HS-5 (cell line): ENCODE results near the gene NALCN.

ENCODE experiments used
- DNase-seq: peaks from one replicate; pipeline ENCODE4 v3.0.0-alpha.2; 2012; ENCODE audit warnings: low read depth

The NALCN gene

DNA sequence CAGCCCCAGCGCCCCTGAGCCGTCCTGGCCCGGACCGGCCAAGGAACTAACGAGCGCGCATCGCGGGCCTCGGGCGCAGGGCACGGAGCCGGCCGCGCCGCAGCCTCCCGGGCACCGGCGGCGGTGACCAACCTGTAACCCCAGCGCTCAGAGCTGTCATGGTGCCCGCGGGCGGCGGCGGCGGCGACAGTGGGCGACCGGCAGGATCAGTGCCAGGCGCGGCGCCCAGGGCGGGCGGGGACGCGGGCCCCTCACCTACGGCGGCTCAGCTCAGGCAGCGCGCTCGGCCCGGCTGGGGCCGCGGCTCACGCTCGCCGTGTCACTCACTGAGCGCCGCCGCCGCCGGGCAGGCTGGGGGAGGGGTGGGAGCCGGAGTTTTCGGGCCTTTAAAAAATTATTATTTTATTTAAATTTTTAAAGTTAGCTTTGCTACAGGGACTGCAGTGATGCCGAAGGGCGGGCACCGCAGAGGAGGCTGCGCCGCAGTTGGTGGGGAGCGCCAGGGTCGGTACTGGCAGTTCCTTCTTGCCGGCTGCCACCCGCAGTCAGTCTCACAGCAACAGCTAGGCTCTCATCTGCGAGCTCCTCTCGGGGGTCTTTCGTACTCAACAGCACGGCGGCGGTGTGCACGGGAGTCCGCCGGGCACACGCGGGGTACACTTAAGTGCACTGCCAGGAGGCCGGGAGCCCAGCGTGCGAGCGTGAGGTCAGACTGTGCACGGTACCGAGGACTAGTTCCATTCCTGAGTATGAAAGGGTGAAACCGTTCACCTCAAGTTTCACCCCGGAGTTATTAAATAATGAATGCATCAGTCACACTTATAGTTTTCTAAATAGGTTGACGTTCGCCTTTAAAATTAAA, at the start of gene NALCN:
Gene NALCN, minus strand, starts transcription at position 328 of the 862 bp plus-strand sequence. CDS start 17,382 bp downstream, outside the sequence.
- DNase-seq, result no peak

DNA sequence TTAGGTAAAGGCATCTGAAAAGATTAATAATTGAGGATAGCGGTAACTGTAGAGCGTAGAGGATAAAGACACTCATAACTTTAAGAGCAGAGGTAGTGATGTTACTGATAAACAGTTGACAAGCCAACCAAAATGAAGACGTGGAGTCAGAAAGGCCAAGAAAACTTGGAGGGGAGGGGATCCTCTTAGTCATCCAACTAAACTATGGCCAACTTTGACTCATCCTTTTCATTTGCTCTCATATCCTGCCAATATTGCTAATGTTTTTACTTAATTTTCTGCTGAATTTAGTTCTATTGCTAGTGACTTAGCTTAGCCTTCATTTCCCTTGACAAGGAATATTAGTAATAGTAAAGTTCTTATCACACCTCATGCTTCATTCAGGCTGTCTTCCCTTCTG, 49.6 kb upstream of the NALCN start:
- DNase-seq, result no peak

DNA sequence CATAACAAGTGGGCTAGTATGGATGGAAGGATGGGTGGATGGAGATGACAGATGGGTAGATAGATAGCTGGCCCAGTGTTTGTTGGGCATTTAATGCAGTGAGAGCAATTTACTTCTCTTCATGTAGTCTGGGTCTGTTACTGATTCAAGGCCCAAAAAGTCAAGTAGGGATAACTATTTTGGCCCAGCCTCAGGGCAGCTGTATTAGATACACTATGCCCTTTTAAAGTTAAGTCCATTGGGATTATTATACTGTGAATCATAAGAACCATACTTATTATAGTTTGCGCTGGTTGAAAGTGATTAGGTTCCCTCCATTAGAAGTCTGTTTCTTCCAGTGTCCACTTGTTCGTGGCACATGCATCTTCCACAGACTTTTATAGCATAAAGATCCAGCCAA, 40.9 kb upstream of the NALCN start:
- no peak for DNase-seq

DNA sequence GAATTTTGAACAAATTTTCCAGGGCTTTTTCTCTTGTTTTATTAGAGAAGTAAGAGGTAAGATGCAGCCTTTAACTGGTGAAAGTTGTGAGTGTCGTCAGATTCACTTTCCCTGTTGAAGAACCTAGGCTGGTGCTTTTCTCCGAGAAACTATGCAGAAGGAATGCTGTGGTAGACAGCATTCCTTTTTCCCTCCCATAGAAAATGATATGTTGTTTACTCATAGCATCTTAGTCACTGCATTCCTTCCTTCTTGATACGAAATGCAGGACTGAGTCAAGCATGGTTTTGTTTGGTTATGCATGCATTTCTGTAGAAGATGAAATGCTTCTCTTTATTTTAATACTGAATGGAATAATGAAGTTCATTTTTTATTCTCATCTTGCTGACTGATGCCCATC, 39.6 kb upstream of the NALCN start:
- peak; percentile 61 for DNase-seq

DNA sequence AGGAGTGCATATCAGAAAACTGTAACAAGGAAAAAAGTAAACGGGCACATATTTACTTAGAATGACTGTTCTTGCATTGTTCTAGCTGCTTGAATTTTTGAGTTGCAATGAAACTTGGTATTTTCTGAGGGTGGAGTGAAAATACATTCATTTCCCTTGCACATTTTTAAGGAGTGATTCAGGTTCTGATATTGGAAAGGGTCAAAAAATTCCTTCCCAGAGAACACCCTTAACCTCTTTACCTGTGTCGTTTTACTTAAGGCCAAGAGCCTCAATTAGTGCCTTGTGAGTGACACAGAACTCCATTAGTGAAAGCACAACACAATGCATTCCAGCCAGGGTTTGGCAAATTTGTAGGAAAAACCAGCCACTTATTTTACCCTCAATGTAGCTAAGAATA, 38.5 kb upstream of the NALCN start:
- no peak for DNase-seq

DNA sequence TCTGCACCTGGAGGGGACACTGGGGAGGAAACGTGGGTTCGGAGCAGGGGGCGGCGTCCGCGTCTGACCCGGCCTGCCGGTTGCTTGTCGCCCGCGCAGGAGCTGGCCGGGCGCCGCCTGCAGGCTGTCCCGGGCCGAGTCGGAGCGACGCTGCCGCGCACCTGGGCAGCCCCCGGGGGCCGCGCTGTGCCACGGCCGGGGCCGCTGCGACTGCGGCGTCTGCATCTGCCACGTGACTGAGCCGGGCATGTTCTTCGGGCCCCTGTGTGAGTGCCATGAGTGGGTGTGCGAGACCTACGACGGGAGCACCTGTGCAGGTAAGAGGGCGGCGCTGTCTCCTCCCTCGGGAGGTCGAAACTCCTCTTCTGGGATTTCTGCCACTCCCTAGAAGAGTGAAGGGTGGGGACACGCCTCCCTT, 37.5 kb upstream of the NALCN start:
- DNase-seq, result no peak

DNA sequence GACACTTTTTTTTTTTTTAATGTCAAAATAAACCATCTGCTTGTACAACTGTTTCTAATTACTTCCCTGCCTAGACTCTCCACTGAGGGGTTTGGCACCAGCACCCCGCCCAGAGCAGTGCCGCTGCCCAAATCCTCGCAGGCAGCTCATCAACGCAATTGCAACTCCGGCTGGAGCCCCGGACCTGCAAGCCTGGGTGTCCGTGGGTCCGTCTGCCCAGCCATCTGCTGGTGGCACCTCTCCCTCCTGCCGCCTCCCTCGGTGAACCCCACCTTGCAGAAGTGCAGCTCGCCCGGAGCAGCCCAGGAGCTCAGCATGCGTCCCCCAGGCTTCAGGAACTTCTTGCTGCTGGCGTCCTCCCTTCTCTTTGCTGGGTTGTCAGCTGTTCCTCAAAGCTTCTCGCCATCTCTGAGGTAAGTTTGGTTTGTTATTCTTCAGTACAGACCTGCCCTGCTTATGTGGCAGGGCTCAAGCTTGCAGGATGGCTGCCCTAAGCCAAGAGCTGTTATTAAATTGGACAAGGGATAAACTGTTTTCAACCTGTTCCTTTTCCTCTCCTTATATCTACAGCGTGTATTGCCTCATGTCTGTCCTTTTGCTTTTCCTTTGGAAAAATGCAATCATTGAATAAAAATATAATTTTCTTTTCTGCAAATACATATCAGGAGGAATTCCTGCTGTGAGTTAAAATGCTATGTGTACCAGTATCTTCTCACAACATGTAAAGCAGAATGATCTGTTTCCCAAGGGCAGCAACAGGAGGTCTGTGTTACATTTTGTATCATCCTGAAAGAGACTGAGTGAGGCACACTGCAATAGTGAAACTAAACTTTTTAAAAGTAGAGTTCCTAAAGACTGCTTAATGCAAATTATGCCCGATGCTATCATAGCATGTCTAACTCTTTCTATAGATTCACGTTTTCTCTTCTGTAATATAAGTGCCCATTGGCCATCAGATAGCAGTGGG, 36.5 kb upstream of the NALCN start, which contains the start of gene ITGBL1:
Gene ITGBL1, plus strand, starts transcription at position 157 of the 967 bp plus-strand sequence. Its CDS starts 159 bp downstream, at position 316.
- DNase-seq, result no peak

DNA sequence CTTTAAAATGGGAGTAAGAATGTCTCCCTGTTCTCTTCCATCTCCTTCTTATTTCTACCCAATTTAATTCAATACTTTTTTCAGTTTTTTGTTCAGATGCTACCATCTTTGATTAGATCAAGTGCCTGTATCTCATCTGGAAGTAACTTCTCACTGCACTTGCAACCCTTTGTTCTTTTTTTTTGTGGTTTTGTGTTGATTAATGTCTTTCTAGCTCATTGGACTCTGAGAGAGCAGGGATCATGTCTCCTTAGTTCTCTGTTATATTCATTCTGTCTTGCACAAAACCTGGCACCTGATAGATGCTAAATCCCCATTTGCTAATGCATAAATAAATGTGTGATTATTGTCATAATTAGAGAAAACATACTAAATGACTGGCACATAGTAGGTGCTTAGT, 35.3 kb upstream of the NALCN start:
- no peak for DNase-seq

DNA sequence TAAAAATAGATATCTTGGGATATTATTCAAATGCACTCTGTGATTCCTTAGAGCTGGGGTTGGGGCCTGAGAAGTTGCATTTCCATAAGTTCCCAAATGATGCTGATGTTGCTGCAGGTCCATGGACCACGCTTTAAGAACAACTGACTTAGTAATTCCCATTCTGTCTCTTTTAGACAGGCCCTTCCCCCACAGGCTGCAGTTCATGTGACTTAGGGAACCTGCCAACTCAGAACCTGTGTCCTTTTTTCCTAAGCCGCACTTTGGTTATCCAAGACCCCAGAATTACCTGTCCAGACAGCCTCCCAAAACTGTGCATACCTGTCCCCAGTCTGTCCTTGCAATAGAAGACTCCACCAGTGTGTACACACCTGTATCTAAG, 34.4 kb upstream of the NALCN start:
- DNase-seq, result no peak

DNA sequence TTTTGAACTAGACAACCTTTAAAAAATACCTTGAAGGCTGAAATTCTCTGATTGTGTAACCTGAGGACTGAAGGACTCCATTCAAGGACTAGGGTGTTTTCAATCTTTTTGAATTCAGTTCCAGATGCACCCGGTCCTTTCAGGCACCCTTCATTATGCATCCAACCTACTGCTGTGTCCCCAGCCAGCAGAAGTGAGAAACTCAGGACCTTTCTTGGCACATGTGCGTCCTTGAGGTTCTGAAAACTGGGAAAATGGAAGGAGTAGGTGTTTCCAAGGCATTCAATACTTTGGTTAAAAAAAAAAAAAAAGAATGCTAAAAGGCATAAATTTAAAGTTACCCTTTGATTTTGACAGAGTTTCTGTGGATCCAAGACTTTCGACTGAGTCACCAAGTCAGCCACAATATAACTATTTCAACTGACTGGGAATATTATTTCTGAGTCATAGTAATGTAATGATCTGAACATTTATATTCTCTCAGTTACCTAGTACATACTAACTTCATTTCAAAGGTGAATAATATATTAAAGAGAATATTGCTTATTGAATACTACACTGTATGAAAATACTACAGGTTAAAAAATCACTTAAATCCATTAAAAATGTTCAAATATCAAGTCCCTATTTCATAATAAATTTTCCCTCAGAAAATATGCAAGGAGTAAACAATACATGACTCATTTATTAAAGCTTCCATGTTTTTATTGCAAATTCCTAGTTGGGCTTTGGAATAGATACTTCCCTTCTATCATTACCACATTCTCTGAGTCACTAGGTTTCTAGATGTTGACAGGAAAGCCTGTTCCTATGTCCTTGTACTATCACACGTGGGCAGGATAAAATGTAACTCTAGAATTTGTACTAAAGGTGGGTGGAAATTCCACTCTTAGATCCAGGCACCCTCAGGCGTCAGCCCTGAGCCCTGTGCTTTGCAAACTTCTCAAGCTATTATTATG, 33.8 kb upstream of the NALCN start:
- peak; percentile 68 for DNase-seq

DNA sequence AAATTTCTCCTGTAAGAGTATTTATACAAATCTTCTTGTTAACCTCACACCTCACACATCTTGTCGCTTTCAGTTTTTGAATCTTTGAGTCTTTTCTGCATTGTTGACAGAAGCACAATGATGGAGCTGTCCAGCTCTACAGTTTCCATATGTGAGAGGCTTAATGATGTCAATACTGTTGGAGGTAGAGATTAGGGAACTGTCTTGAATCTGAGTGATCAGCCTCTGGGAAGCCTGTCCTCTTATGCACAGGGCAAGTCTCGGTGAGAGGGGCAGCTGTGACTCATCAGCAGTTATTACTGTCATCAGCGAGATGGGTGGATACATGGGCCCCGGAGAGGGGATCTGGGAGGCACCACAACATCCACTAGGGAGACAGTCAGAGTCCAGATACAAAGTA, 31.5 kb upstream of the NALCN start:
- DNase-seq, result no peak

DNA sequence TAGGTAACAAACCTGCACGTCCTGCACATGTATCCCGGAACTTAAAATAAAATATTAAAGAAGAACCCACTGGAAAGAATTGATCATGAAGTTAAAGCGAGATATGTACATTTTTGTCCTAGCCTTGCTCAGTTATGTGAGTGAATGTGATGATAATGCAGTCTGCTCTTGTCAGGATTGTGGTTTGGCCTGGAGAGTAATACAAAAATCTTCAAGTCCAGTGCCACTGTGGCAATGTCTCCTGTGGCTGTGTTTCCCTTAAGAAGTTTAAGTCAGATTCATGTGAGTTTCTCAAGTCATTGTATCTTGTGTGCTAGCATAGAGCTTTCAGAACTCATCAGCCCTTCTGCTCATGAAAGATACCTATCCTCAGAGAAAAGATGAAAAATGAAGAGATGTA, 18.2 kb upstream of the NALCN start:
- no peak for DNase-seq

DNA sequence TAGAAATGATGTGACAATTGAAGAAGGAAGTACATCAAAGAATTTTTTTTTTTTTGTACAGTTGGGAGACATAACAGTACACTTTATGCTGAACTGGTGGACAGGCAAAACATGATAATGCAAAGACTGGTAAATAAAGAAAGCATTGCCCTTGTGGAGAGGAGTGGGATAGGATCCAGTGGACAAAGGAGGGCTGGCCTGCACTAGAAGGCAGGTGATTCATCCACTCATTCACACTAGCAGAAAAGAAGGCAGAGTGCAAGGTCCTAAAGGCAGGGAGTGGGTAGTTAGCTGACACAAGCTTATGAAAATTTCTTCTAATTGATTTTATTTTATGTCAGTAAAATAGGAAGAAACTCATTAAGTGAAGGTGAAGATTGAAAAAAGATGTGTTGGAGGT, 17.6 kb upstream of the NALCN start:
- no peak for DNase-seq

DNA sequence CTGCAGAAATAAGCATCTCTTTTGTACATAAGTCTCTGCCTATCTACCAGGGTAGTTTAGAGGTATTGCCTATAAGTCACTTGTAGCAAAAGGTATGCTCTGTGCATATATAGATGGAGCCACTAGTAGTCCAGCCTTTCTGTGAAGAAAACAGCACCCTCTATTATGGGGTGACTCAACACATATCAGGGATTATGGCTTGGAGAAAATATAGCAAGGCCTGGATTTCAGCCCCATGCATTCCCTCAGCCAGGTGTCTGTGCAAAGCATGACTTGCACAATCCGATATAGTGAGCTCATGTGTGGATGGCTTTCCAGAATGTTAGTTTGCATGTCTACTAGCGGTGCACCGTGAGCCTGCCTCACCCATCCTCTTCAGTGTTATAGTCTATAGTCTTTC, 13.4 kb upstream of the NALCN start:
- DNase-seq, result no peak

DNA sequence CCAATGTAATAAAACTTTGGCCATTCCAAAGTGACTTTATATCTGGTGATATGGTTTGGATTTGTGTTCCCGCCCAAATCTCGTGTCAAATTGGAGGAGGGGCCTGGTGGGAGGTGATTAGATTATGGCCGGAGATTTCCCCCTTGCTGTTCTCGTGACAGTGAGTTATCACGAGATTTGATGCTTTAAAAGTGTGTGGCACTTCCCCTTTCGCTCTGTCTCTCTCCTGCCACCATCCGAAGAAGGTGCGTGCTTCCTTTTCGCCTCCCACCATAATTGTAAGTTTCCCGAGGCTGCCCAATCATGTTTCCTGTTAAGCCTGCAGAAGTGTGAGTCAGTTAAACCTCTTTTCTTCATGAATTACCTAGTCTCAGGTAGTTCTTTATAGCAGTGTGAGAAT, 9.3 kb upstream of the NALCN start:
- no peak for DNase-seq

DNA sequence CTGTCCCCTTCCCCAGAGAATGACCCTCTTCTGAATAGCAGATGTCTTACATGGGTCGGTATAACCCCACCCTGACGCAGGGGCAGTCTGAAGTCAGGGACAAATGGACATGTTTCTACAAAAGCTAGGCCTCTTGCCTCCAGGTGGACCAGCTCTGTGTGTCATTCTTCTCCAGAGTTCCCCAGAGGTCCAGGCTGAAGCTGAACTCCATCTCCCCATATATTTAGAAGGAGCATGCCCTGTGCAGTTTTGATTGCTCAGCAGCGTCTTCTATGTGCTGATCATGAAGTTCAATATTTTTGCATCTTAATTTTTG, 8.8 kb upstream of the NALCN start:
- no peak for DNase-seq

DNA sequence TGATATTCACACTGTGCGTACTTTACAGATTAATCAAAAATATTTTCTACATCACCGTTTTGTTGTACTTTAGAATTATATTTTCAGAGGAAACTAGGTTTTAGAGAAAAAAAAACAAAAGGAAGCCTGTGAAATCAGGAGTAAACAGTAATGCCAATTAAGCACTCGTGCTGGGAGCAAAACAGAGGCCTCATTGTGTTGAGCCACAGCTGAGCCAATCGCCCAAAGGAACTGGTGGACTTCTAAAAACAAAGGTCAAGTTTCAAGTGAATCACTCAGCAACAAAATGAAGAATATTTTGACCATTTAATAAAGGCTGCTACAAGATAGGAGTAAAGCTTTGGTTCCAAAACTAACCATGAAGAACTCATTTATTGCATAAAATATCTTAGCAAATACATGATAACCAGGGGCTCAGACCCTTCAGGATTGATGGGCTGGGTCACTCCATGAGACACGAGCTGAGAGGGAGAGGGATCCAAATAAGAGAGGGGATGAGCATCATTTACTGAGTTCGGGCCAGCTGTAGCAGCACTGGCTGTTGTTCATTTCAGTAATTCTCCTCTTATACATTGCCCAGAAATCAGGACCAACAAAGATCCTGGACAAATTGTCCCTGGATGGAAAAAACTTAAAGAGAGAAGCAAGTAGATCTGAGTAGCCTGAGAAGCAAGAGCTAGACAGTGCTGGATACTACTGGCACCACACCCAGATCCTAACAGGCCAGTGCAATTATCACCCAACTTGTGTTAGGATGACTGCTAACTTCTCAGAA, 8.3 kb upstream of the NALCN start:
- DNase-seq, result no peak

DNA sequence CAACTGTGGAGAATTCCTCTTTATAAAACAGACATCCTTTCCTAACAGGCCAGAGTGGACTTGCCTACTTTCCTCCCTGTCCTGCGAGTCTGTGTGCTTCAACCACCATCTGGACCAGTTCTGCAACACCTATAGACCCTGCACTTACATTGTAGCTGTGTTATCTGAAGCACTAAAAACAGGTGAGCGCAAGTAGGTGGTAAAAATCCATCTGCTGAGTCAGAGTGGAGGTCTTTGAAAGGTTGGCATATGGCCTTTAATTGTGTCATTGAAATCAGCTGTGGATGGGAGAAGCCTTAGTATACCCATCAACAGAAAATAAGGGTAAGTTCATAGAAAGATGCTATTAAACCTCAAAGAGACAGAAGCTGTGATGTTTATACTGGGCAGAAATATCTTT, 7.6 kb upstream of the NALCN start:
- no peak for DNase-seq

DNA sequence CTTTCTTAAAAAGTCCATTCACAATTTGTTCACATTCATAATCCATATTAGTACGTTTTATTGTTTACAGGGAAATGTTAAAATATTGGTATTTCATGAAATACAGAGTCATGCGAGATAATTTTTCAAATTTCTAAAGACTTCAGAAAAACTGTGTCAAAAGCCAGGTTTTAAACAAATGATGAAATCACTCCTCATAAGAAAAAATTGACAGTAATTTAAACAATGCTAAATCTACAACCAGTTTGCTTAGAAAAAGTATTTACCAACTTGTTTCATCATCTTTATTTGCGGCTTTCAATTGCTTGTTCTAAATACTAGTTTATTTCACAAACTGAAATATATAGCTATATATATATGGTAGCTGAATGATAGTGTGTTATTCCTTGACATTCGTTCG, 1.2 kb upstream of the NALCN start:
- DNase-seq, result no peak

DNA sequence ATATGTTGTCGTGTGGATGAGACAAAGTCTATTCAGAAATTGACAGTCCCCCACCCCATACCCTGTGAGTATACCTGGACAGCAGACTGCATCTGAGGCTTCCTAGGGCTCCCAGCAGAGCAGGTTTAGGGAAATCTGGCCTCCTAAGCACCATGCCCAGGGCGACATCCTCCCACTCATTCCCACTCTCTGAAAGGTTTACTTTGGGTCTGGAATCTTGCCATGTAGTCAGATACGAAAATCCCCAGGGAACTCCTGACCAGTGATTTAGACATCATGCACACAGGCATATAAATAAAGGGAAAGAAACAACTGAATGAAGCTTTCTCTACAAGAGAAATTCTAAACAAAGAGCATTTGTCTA, 717 bp upstream of the NALCN start:
- no peak for DNase-seq
